Activated naive CD4-positive, alpha-beta T cell treated with anti-CD3 and anti-CD28 coated beads, Interleukin-2, amount 50 U/mL, for 72 hours (primary cell): ENCODE results near the gene TMEM245. TPM values are rescaled to one million over a fixed set of nuclear protein-coding genes. Genes with fewer than 3 reads are reported as not detected.
A peak's percentile ranks its signal among the peaks of the same experiment; 100 is the strongest.
"Not testable (repeated sequence)": the region's sequence is repeated elsewhere in the genome, so short reads cannot be mapped to it uniquely, and the experiment has no call there.

Experiments
- ATAC-seq, 2 donors: fragments of 150-1000 bp; cut with Tn5 transposase; 2 replicates each; pipeline ENCODE4 v1.10.0; 2021; ENCODE audit warnings: mild to moderate bottlenecking in 2 of 2, moderate library complexity in 2 of 2
- DNase-seq, 2 donors: peaks; one replicate each; pipeline ENCODE4 v3.0.0; 2021 to 2022; ENCODE audit warnings: low spot score in 2 of 2
- H3K27ac Mint-ChIP-seq, 2 donors: one replicate each; pipeline ENCODE4 v1.8.0; 2022; ENCODE audit warnings: mild to moderate bottlenecking in 2 of 2, mixed read lengths in 2 of 2
- H3K36me3 Mint-ChIP-seq, 2 donors: one replicate each; pipeline ENCODE4 v1.8.0; 2022; ENCODE audit warnings: mixed read lengths in 2 of 2
- H3K9me3 Mint-ChIP-seq, 2 donors: one replicate each; pipeline ENCODE4 v1.8.0; 2022; ENCODE audit warnings: mixed read lengths in 2 of 2
- total RNA-seq, 2 donors: library from RNA; stranded (reverse); gene quantifications; one replicate each; pipeline ENCODE4 v1.2.3, GENCODE V29; 2022

Gene TMEM245
- total RNA-seq, 2 donors from 2014 or later: 15.7 to 23.5 TPM

GRCh38 chr9:109062543-109062942, 57.2 kb downstream of the TMEM245 start:
- no peak for DNase-seq
- Mint-ChIP-seq H3K36me3 (peaks cover 4 to 6% of the 10 kb centered on the region in 2 donors), H3K27ac (no peak overlapping the region)

DNA sequence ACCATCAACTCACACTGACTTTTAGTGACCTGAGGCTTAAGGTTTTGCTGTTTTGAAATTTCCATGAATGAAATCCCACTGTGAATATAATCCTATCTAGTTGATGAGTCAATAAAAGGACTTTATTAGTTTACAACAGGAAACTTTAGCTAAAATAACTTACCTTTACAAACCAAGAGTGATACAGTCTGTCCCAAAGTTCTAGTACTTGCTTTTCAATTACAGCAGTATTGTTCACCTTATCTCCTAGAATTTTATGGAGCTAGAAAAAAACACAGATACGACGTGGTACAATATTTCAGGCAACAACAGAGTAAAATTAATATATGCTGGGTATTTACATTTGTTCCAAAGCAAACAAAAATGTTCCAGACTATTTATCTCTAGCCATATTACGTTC, 59.6 kb downstream of the TMEM245 start:
- DNase-seq (no peak), ATAC-seq (no peak)
- Mint-ChIP-seq H3K27ac (no peak overlapping the region), H3K36me3 (peaks cover 7 to 8% of the 10 kb centered on the region in 2 donors), H3K9me3 (no peaks in the 10 kb centered on the region)

More at GRCh38 chr9:109062543-109062942, 57.2 kb downstream of the TMEM245 start:
- no peak for ATAC-seq
- no peaks in the 10 kb centered on the region for H3K9me3 Mint-ChIP-seq

DNA sequence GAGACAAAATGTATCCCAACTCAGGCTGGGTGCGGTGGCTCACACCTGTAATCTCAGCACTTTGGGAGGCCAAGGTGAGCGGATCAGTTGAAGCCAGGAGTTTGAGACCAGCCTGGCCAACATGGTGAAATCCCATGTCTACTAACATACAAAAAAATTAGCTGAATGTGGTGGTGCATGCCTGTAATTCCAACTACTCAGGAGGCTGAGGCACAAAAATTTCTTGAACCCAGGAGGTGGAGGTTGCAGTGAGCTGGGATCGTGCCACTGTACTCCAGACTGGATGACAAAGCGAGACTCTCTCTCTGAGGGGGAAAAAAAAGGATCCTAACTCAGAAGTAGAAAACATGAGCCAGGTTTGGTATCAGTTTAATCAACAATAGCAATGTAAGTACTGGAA, 66.6 kb downstream of the TMEM245 start:
- not testable (repeated sequence) for DNase-seq, H3K27ac Mint-ChIP-seq, H3K9me3 Mint-ChIP-seq, ATAC-seq
- peaks cover 21 to 34% of the 10 kb centered on the region in 2 donors for H3K36me3 Mint-ChIP-seq

DNA sequence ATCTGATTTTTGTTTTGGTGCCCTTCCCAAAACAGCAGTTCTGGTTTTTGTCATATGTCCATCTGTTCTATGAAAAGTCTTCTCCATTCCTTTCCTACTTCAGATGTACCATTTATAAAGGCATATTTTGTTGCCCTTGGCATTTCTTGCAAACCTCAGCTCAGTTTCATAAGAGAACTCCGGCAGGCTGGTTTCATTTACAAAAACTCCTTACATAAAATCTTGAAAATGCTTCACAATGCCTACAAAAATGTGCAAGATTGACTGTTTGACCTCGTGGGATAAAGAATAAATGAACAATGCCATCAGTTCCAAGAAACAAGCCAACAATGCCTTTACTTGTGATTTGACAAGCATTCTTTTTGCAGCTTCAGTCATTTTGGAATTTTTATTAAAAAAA, 67.3 kb downstream of the TMEM245 start:
- ATAC-seq (no peak), DNase-seq (no peak)
- H3K36me3 Mint-ChIP-seq: peaks cover 23 to 38% of the 10 kb centered on the region in 2 donors
- no peak overlapping the region for H3K27ac Mint-ChIP-seq
- no peaks in the 10 kb centered on the region for H3K9me3 Mint-ChIP-seq

GRCh38 chr9:109051733-109052132, 68.0 kb downstream of the TMEM245 start:
- ATAC-seq: no peak
- no peaks in the 10 kb centered on the region for H3K9me3 Mint-ChIP-seq
- H3K27ac Mint-ChIP-seq: no peak overlapping the region
- H3K36me3 Mint-ChIP-seq: peaks cover 23 to 42% of the 10 kb centered on the region in 2 donors
- no peak for DNase-seq

DNA sequence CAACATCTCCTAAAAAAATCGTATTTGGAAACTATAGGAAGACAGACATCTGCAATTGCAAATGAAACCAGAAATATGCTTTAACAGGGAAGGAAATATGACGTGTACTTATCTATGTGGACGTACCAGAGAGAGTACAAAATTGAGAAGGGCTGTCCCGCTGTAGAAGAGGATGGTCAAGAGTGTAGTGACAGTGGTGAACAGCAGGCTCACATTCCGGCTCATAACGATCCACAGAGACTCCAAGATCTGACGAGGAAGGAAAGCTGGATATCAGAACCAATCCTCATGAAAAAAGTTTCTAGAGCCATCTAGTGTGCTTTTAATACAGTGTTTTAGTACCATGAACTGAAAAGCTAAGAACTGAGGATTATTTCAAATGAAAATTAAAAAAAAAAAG, 69.3 kb downstream of the TMEM245 start:
- no peak for ATAC-seq
- Mint-ChIP-seq H3K27ac (peak overlapping the region in 1 of 2 donors; percentile 19), H3K36me3 (peaks cover 23 to 42% of the 10 kb centered on the region in 2 donors), H3K9me3 (no peaks in the 10 kb centered on the region)
- DNase-seq: no peak

DNA sequence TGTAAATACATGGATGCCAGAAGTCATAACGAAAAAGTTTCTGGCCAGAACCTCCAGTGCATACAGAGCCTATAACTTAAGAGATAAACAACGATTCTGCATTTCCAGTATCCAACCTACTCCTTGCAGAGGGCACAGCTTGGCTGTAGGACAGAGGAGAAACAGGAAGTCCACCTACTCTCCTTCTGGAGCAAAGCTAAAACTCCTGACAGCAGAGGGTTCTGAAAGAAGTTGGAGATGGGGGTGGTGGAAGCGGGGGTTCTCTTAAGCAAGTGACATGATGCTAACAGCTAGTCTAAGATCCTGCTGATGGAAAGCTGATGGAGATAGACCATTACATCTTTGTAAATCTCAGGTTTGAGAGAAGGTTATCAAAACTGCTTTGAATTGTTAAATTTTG, 70.9 kb downstream of the TMEM245 start:
- DNase-seq: no peak
- Mint-ChIP-seq H3K27ac (no peak overlapping the region), H3K9me3 (no peaks in the 10 kb centered on the region), H3K36me3 (peaks cover 18 to 47% of the 10 kb centered on the region in 2 donors)
- ATAC-seq: no peak

GRCh38 chr9:109047259-109047658, 72.5 kb downstream of the TMEM245 start:
- Mint-ChIP-seq H3K36me3 (peaks cover 23 to 51% of the 10 kb centered on the region in 2 donors), H3K9me3 (no peaks in the 10 kb centered on the region), H3K27ac (peak overlapping the region in 1 of 2 donors; percentile 31)
- ATAC-seq (no peak), DNase-seq (no peak)

- Mint-ChIP-seq H3K36me3 (peaks cover 23 to 53% of the 10 kb centered on the region in 2 donors), H3K27ac (no peak overlapping the region), H3K9me3 (no peaks in the 10 kb centered on the region)
- peak; percentile 39 to 75 for ATAC-seq
- DNase-seq: no peak
Measured at GRCh38 chr9:109046346-109046745, 73.4 kb downstream of the TMEM245 start.

DNA sequence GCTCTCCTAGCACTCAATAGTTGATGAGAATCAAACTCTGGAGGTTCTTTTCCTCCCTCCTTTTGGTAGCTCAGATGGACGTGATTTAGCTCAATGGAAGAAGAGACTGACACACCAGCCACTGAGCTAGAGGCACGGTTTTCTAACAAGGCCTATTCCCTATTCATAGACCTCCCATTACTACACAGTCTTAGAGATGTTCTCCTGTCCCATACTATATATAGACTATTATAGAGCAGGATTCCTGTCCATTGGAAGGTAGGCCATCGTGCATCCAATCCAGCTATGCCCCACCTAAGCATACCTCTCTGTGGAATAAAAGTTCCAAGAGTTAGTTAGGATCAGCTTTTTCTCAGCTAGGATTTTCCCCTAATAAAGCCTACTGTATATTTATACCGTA, 76.2 kb downstream of the TMEM245 start:
- Mint-ChIP-seq H3K36me3 (peaks cover 23 to 42% of the 10 kb centered on the region in 2 donors), H3K27ac (no peak overlapping the region), H3K9me3 (no peaks in the 10 kb centered on the region)
- ATAC-seq (no peak), DNase-seq (no peak)

GRCh38 chr9:109040571-109040970, 79.2 kb downstream of the TMEM245 start:
- ATAC-seq (no peak), DNase-seq (no peak)
- H3K27ac Mint-ChIP-seq: no peak overlapping the region
- H3K9me3 Mint-ChIP-seq: no peaks in the 10 kb centered on the region
- H3K36me3 Mint-ChIP-seq: peaks cover 28 to 40% of the 10 kb centered on the region in 2 donors

GRCh38 chr9:109039539-109039938, 80.2 kb downstream of the TMEM245 start:
- Mint-ChIP-seq H3K9me3 (no peaks in the 10 kb centered on the region), H3K36me3 (peaks cover 28 to 31% of the 10 kb centered on the region in 2 donors), H3K27ac (no peak overlapping the region)
- ATAC-seq (no peak), DNase-seq (no peak)

DNA sequence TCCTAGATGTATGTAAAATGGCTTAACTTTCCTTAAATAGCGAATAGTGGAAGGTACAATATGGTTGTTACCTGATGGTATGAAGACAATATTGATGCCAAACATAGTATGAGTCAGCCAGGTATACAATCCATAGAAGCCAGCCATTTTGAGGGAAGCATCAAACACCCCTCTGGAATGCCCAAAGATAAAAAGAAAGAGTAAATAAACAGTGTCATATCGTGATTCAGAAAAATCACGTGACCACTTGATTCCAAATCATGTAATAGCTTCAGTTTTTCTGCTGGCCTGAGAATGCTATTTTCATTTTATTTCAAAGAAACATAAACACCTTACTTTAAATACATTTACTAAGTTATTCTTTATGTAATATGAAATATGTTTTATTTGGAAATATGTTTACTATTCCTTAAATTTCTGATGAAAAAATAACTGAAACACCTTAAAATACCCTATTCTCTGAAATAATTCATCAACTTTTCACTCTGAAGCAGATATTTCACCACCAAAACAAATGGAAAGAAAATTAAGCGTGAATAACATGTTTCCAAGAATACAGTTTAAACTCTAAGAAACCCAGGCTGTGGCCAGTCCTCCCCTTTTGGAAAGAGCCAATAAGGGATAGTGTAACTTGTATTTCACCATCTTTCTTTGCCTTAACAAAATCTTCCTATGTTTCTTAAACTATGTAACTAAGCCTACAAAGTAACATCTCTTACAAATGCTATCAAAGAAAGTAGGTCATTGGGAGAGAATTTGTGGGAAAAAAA, 81.6 kb downstream of the TMEM245 start:
- no peak overlapping the region for H3K27ac Mint-ChIP-seq
- DNase-seq: no peak
- no peaks in the 10 kb centered on the region for H3K9me3 Mint-ChIP-seq
- H3K36me3 Mint-ChIP-seq: peaks cover 15 to 20% of the 10 kb centered on the region in 2 donors
- no peak for ATAC-seq

- peaks cover 11% of the 10 kb centered on the region in 2 donors for H3K36me3 Mint-ChIP-seq
- no peaks in the 10 kb centered on the region for H3K9me3 Mint-ChIP-seq
- DNase-seq (no peak), ATAC-seq (no peak)
- H3K27ac Mint-ChIP-seq: peak overlapping the region; percentile 12 to 16
Measured at GRCh38 chr9:109036744-109037680, 82.7 kb downstream of the TMEM245 start.

GRCh38 chr9:109035684-109036423, 83.9 kb downstream of the TMEM245 start:
- no peak for DNase-seq
- Mint-ChIP-seq H3K9me3 (no peaks in the 10 kb centered on the region), H3K36me3 (peaks cover 11% of the 10 kb centered on the region in 2 donors), H3K27ac (no peak overlapping the region)
- no peak for ATAC-seq

- peaks cover 11% of the 10 kb centered on the region in 2 donors for H3K36me3 Mint-ChIP-seq
- DNase-seq: no peak
- no peaks in the 10 kb centered on the region for H3K9me3 Mint-ChIP-seq
- ATAC-seq: no peak
- H3K27ac Mint-ChIP-seq: peak overlapping the region in 1 of 2 donors; percentile 24
Measured at GRCh38 chr9:109033941-109034700, 85.6 kb downstream of the TMEM245 start.
